CD4-positive, alpha-beta T cell treated with Interleukin-4 for 4 hours (primary cell): ENCODE data around the gene NEK7.
A peak's percentile ranks its signal among the peaks of the same experiment; 100 is the strongest.
"Not testable (repeated sequence)": the region's sequence is repeated elsewhere in the genome, so short reads cannot be mapped to it uniquely, and the experiment has no call there.

Experiments
- DNase-seq: peaks from one replicate; pipeline ENCODE4 v3.0.0-alpha.2; 2020

The NEK7 gene

GRCh38 chr1:198156745-198157240, at the start of gene NEK7:
NEK7 (plus strand) TSS chr1:198156998; CDS start chr1:198232581, 75,583 bp downstream.
- peak; percentile 41 for DNase-seq

DNA sequence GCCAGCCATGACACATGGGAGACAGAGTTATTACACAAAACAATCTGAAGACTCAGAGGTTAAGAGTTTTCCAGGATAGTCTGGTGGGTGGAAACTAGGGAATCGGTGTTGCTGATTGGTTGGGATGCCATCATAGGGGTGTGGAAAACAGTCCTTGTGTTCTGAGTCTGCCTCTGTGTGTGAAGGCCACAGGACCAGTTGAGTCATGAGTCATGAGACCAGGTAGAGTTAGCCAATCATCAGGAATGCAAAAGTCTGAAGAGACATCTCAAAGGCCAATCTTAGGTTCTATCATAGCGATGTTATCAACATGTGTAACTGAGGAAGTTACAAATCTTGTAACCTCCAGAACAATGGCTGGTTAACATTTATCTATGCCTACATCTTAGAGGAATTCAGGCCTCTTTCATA, 49.7 kb upstream of the NEK7 start:
- DNase-seq, result no peak

DNA sequence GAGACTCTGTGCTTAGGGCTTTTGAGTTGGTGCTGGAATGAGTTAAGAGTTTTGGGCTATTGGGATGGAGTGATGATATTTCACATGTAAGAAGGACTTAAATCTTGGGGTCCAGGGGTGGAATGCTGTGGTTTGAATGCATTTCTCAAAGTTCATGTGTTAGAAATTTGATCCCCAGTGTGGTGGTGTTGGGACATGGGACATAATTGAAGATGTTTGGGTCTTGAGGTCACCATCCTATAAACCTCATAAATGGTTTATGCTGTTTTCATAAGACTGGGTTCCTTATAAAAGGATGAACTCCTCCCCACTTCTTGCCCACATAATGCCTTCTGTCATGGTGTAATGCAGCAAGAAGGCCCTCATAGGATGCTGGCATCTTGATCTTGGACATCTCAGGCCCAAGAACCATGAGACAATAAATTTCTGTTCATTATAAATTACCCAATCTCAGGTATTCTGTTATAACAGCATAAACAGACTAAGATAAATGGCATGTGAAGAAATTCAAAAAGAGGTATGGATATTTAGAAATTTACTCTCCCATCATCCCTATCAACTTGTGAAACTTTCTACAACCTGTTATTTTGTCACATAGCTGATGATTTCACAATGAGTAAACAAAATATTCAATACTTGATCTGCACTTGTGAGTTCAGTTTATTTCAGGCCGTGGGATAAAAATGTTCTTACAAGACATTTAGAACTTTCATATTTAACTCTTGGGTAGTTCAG, 48.0 kb upstream of the NEK7 start:
- no peak for DNase-seq

DNA sequence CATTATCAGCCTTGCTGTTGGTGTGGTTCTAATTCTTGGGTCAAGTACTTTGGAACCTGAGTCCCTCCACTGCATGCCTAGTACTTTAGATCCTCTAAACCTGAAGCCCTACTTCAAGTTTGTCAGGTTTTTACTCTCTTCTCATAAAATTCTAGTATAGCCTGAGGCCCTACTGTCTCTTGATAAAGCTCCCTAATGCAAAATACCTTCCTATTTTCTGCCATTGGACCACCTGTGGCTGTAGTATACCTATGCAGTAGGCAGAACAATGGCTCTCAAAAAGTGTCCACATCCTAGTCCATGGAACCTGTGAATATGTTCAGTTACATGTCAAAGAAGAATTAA, 47.5 kb upstream of the NEK7 start:
- no peak for DNase-seq

GRCh38 chr1:198113342-198113750, 43.5 kb upstream of the NEK7 start:
- DNase-seq, result no peak

- DNase-seq, result no peak
These were observed 40.7 kb upstream of the NEK7 start for GRCh38 chr1:198116069-198116468.

DNA sequence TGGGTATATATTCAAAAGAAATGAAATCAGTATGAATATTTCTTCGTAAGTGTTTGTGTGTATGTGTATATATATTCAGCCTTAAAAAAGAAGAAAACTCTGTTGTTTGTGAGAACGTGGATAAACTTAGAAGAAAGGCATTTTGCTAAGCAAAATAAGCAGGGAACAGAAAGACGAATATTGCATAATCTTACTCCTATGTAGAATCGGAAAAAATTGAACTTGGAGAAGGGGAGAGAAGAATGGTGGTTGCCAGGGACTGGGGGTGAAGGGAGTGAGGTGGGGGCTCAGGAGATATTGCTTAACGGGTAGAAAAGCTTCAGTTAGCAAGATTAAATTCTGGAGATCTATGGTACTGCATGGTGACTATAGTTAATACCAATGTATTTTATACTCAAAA, 40.3 kb upstream of the NEK7 start:
- DNase-seq, result no peak

DNA sequence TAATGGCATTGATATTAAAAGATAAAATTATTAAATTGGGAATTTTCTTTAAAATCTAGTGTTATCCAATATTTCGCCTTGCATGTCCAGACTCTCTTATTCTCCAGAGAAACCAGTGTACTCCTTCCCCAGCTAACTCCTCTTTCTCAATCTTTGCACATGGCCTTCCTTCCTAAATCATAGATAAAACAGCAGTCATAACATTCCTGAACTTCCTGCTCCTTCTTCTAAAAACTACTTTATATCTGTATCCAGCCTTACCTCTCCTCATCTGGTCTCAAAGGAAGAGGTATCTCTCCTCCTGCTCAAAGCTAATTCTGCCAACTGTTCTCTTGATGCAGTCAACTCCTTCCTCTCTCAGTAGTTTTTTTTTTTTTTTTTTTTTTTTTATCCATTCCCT, 39.5 kb upstream of the NEK7 start:
- DNase-seq, result no peak

GRCh38 chr1:198118134-198118533, 38.7 kb upstream of the NEK7 start:
- no peak for DNase-seq

DNA sequence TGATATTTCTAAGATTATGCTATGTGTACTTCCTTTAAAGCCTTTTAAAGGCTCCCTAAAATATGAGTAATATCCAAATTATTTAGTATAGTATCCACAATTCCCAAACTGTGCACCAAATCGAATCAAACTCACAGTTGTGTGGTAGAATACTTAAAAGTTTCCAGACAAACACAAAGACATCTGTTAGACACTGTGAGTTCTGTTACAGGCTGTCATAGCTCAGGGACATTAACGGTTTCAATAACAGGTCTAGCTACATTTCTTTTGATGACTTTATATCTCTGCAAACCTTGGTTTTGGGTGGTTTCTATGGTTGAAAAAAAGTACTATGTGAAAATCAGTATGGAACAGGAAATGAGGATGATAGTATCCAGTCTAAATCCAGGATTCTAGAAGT, 36.9 kb upstream of the NEK7 start:
- no peak for DNase-seq

GRCh38 chr1:198121056-198121826, 35.6 kb upstream of the NEK7 start:
- DNase-seq, result peak; percentile 34

DNA sequence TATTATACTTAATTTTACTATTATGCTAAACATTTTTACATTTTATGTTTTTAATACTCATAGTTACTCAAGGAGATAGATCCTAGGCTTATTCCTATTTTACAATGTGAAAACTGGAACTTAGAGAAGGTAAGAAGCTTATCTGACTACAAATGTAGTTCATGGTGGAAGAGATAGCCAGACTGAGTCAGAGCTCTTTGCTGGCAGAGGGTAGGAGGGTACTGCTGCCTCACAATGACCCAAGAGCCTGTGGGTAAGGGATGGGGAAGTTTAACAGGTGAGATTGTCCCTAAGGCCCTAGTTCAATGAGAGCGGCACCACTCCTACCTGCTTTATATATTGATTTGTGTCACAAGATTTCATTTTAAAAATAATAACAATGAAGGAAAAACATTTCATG, 34.1 kb upstream of the NEK7 start:
- no peak for DNase-seq

DNA sequence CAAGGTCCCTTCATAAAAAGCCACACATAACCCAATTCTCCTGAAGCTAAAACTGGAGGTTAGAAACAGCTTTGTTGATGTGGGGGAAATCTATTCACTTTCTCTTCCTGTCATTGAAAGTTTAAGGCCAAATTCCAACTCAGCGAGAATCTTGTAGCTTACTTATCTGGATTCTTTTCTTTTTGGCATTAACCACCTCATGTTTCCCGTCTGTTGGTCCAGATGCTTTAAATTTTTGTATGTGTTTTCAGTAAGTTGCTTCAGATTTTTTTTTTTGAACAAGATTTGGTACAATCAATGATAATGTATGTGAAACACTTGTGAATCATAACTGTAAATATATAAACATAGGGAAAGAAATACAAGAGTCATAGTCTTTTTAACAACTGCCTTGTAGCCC, 33.7 kb upstream of the NEK7 start:
- no peak for DNase-seq

GRCh38 chr1:198124673-198125072, 32.1 kb upstream of the NEK7 start:
- DNase-seq, result no peak

GRCh38 chr1:198125995-198126735, 30.6 kb upstream of the NEK7 start:
- no peak for DNase-seq

GRCh38 chr1:198128533-198128932, 28.3 kb upstream of the NEK7 start:
- no peak for DNase-seq

DNA sequence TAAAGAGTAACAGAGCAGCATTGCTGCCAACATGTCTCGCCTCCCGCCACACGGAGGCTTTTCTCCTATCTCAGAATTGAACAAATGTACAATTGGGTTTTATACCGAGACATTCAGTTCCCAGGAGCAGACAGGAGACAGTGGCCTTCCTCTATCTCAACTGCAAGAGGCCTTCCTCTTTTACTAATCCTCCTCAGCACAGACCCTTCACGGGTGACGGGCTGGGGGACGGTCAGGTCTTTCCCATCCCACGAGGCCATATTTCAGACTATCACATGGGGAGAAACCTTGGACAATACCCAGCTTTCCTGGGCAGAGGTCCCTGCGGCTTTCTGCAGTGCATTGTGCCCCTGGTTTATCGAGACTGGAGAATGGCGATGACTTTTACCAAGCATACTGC, 26.7 kb upstream of the NEK7 start:
- not testable (repeated sequence) for DNase-seq

DNA sequence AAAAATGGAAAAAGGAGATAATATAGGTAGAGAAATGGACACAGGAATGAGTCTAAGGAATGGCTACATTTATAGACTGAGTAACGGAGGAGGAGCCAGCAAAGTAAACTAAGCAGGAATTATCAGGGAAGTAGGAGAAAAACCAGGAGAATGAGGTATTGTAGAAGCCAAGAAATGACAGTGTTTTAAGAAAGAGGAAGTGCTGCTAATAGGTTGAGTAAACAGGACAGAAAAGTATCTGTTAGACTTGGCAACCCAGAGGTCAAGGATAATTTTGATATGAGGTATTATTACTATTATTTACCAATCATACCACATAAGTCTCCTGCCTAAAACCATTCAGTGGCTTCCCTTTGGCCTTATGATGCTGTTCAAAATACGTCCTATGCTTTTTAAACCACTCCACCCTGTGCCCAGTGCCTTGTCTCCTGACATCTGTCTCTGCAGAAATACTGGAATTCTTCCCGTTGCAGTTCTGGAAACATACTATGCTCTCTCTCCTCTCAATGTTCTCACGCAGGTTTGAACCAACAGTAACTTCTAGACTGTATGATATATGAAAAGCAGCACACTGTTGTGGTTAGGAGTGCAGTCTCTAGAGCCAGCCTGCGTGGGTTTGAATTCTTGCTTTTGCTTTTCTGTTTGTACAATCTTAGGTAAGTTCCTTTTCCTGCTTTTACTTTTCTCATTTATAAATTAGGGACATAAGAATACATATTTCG, 24.6 kb upstream of the NEK7 start:
- DNase-seq, result no peak

- DNase-seq, result no peak
These were observed 22.5 kb upstream of the NEK7 start for GRCh38 chr1:198134252-198134651.

DNA sequence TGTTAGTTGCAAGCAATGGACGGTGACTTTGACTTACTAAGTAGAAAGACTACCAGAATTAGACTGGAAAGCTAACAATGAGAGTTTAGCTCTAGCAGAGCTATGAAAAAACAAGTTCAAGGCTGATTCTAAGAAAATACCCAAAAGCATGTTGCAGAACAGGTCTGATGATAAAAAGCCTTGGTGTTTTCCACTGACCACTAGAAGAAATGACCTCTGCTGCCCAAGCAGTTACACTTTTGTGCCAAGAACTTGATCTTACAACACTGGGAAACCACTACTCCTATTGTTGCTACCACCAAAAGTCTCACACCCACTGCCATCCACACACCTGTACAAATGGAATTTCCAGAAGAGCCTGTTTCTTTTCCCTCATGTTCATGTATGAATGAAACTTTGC, 21.4 kb upstream of the NEK7 start:
- DNase-seq, result no peak

GRCh38 chr1:198141668-198142351, 15.0 kb upstream of the NEK7 start:
- no peak for DNase-seq

GRCh38 chr1:198143797-198144196, 13.0 kb upstream of the NEK7 start:
- no peak for DNase-seq
